H1 (cell line): ENCODE results near the gene SGMS1. TPM values are rescaled to one million over a fixed set of nuclear protein-coding genes. Genes with fewer than 3 reads are reported as not detected.

ENCODE experiments used
- CTCF ChIA-PET: fragments of 300-600 bp; sonication (Branson Sonifier 250); formaldehyde crosslinking; loops from one replicate; lab custom pipeline; 2021; ENCODE audit not compliant: partially characterized antibody; lab: Charles Lee
- POLR2A ChIA-PET: fragments of 300-600 bp; sonication (Branson Sonifier 250); formaldehyde crosslinking; loops from one replicate; lab custom pipeline; 2021; ENCODE audit warnings: inconsistent platforms; ENCODE audit not compliant: partially characterized antibody; lab: Charles Lee
- DNase-seq, 2 experiments: peaks; one replicate each; pipeline versions ENCODE4 v3.0.0 to v3.0.0-alpha.2; 2010 to 2022; ENCODE audit warnings: low spot score in 2 of 2, low read depth in 1 of 2, mixed read lengths in 1 of 2
- FAIRE-seq: peaks from 2 replicates; lab custom pipeline; 2011; peaks lifted over from hg19 to GRCh38; lab: Jason Lieb, UNC
- H2AFZ ChIP-seq: 2 replicates; pipeline ENCODE4 v1.8.1; 2012; ENCODE audit warnings: low read length, inconsistent platforms
- H2AK5ac ChIP-seq: 2 replicates; pipeline ENCODE4 v1.6.1; 2013; ENCODE audit warnings: low read depth, low read length
- H2BK120ac ChIP-seq: replicated peaks from 2 replicates; pipeline ENCODE3; 2013; ENCODE audit warnings: low read depth, low read length, inconsistent platforms
- H2BK12ac ChIP-seq: 2 replicates; pipeline ENCODE4 v1.6.1; 2013; ENCODE audit warnings: low read depth, low read length
- H2BK15ac ChIP-seq: 2 replicates; pipeline ENCODE4 v1.6.1; 2013; ENCODE audit warnings: low read length
- H2BK20ac ChIP-seq: 2 replicates; pipeline ENCODE4 v1.6.1; 2013; ENCODE audit warnings: low read length
- H2BK5ac ChIP-seq: 2 replicates; pipeline ENCODE4 v1.6.1; 2013; ENCODE audit warnings: low read depth, low read length
- H3K14ac ChIP-seq: 2 replicates; pipeline ENCODE4 v1.6.1; 2013; ENCODE audit warnings: inconsistent platforms; ENCODE audit not compliant: insufficient read length
- H3K18ac ChIP-seq: 2 replicates; pipeline ENCODE4 v1.6.1; 2013; ENCODE audit warnings: low read length; ENCODE audit errors: extremely low read depth
- H3K23ac ChIP-seq: 2 replicates; pipeline ENCODE4 v1.6.1; 2013; ENCODE audit warnings: inconsistent platforms; ENCODE audit not compliant: insufficient read length
- H3K23me2 ChIP-seq: 2 replicates; pipeline ENCODE4 v1.6.1; 2013; ENCODE audit warnings: low read depth, low read length
- H3K27ac ChIP-seq: 2 replicates; pipeline ENCODE4 v1.6.1; 2011; ENCODE audit warnings: low read depth, low read length, inconsistent platforms
- H3K27me3 ChIP-seq, 4 experiments: replicated peaks in 1 of 4; 1 replicate in 1 of 4; 2 replicates in 3 of 4; pipeline versions ENCODE4 v1.6.1 to v1.8.1; 2011 to 2013; ENCODE audit warnings: low read length in 3 of 4, mild to moderate bottlenecking in 3 of 4, inconsistent platforms in 2 of 4, mixed read lengths in 2 of 4, moderate library complexity in 1 of 4; ENCODE audit not compliant: control insufficient read depth in 3 of 4, insufficient read depth in 3 of 4; ENCODE audit errors: extremely low read depth in 1 of 4
- H3K36me3 ChIP-seq, 4 experiments: 2 replicates each; pipeline versions ENCODE4 v1.6.1 to v1.8.1; 2011 to 2013; ENCODE audit warnings: mild to moderate bottlenecking in 4 of 4, low read length in 3 of 4, moderate library complexity in 2 of 4, control low read depth in 1 of 4, inconsistent platforms in 1 of 4; ENCODE audit not compliant: insufficient read depth in 4 of 4, control insufficient read depth in 2 of 4
- H3K4ac ChIP-seq: replicated peaks from 2 replicates; pipeline ENCODE3; 2013; ENCODE audit warnings: low read length, low read depth, mixed read lengths, inconsistent platforms; ENCODE audit not compliant: insufficient read length
- H3K4me1 ChIP-seq, 4 experiments: replicated peaks in 1 of 4; 1 replicate in 1 of 4; 2 replicates in 3 of 4; pipeline versions ENCODE4 v1.6.1 to v1.8.1; 2011 to 2013; ENCODE audit warnings: low read length in 3 of 4, inconsistent platforms in 2 of 4, mixed read lengths in 1 of 4; ENCODE audit not compliant: insufficient read depth in 4 of 4, control insufficient read depth in 3 of 4
- H3K4me2 ChIP-seq, 2 experiments: 2 replicates each; pipeline versions ENCODE4 v1.6.1 to v1.8.1; 2011 to 2013; ENCODE audit warnings: low read depth in 2 of 2, low read length in 2 of 2, control low read depth in 1 of 2, inconsistent platforms in 1 of 2, mild to moderate bottlenecking in 1 of 2; ENCODE audit not compliant: insufficient read depth in 1 of 2
- H3K4me3 ChIP-seq, 4 experiments: fragments of 200-600, 300-600 bp in 1 of 4; sonication (generic), shearing (Covaris generic), sonication (Bioruptor Twin) in 1 of 4; 2 replicates each; pipeline versions ENCODE4 v1.5.1 to v1.8.1; 2011 to 2016; ENCODE audit warnings: low read length in 4 of 4, low read depth in 3 of 4, control low read depth in 2 of 4, inconsistent platforms in 2 of 4, mild to moderate bottlenecking in 2 of 4, mixed read lengths in 1 of 4, moderate library complexity in 1 of 4; ENCODE audit not compliant: insufficient read depth in 2 of 4; ENCODE audit errors: extremely low read depth in 1 of 4
- H3K56ac ChIP-seq: replicated peaks from 2 replicates; pipeline ENCODE3; 2013; ENCODE audit warnings: low read depth, mild to moderate bottlenecking, mixed read lengths, low read length, inconsistent platforms; ENCODE audit not compliant: insufficient read length
- H3K79me1 ChIP-seq: 2 replicates; pipeline ENCODE4 v1.6.1; 2013; ENCODE audit warnings: low read depth, low read length, control low read depth
- H3K79me2 ChIP-seq, 2 experiments: 2 replicates each; pipeline versions ENCODE4 v1.6.1 to v1.8.1; 2012 to 2013; ENCODE audit warnings: low read length in 2 of 2, mild to moderate bottlenecking in 2 of 2, inconsistent platforms in 1 of 2; ENCODE audit not compliant: insufficient read depth in 2 of 2, control insufficient read depth in 1 of 2
- H3K9ac ChIP-seq, 4 experiments: replicated peaks in 1 of 4; 1 replicate in 1 of 4; 2 replicates in 3 of 4; pipeline versions ENCODE4 v1.6.1 to v1.8.1; 2011 to 2013; ENCODE audit warnings: low read depth in 3 of 4, low read length in 3 of 4, control low read depth in 2 of 4, mild to moderate bottlenecking in 2 of 4, moderate library complexity in 2 of 4, inconsistent platforms in 1 of 4; ENCODE audit errors: extremely low read depth in 1 of 4
- H3K9me3 ChIP-seq, 2 experiments: 2 replicates each; pipeline versions ENCODE4 v1.6.1 to v1.8.1; 2012 to 2013; ENCODE audit warnings: mild to moderate bottlenecking in 2 of 2, moderate library complexity in 2 of 2, control low read depth in 1 of 2, inconsistent platforms in 1 of 2, low read depth in 1 of 2, low read length in 1 of 2, mixed read lengths in 1 of 2; ENCODE audit not compliant: insufficient read depth in 2 of 2
- H4K20me1 ChIP-seq, 2 experiments: replicated peaks in 1 of 2; 2 replicates each; pipeline versions ENCODE3 to v1.8.1; 2011 to 2013; ENCODE audit warnings: inconsistent platforms in 2 of 2, low read length in 2 of 2, mild to moderate bottlenecking in 1 of 2; ENCODE audit not compliant: insufficient read depth in 2 of 2, control insufficient read depth in 1 of 2
- H4K5ac ChIP-seq: 2 replicates; pipeline ENCODE4 v1.6.1; 2013; ENCODE audit warnings: low read length, low read depth, mixed read lengths, inconsistent platforms; ENCODE audit not compliant: insufficient read length
- H4K8ac ChIP-seq: 2 replicates; pipeline ENCODE4 v1.8.0; 2013; ENCODE audit warnings: mild to moderate bottlenecking, moderate library complexity, low read length, inconsistent platforms; ENCODE audit not compliant: insufficient read depth; ENCODE audit errors: extremely low read depth
- H4K91ac ChIP-seq: replicated peaks from 2 replicates; pipeline ENCODE3; 2013; ENCODE audit warnings: low read length, mixed read lengths, inconsistent platforms; ENCODE audit not compliant: insufficient read length
- ASH2L ChIP-seq: fragments of 200-600, 300-600 bp; sonication (generic); IDR thresholded peaks from one replicate; pipeline ENCODE4 v1.7.1; 2017; ENCODE audit warnings: low read length
- MAX ChIP-seq: IDR thresholded peaks from 2 replicates; pipeline ENCODE4 v1.6.1; 2012; ENCODE audit warnings: inconsistent platforms
- WGBS, 2 experiments: shearing (Covaris generic) in 1 of 2; methylation state at CpG; one replicate each; pipeline versions ENCODE4 v1.1.6 to v1.1.7; 2013 to 2015; ENCODE audit warnings: low lambda C conversion rate in 2 of 2, mixed read lengths in 2 of 2, inconsistent platforms in 1 of 2, low coverage in 1 of 2, missing lambda C conversion rate in 1 of 2; ENCODE audit not compliant: insufficient replicate concordance in 2 of 2, insufficient coverage in 1 of 2, insufficient read length in 1 of 2; ENCODE audit errors: extremely low coverage in 1 of 2, missing lambda C conversion rate in 1 of 2; 5-methylcytosine and 5-hydroxymethylcytosine counted together
- polyA plus RNA-seq, 7 experiments: library from polyadenylated mRNA; depleted of rRNA in 3 of 7; stranded (reverse) in 5 of 7; unstranded in 2 of 7; fragments of >200 nt in 5 of 7; fragments of 200-250 nt in 2 of 7; gene quantifications; 1 replicate in 5 of 7; 2 replicates in 1 of 7; 4 replicates in 1 of 7; pipeline versions ENCODE4 v1.2.1 to v1.2.3, GENCODE V29; 2011 to 2013; ENCODE audit warnings: missing spikeins in 2 of 7, mixed read lengths in 2 of 7
- total RNA-seq: library from RNA; stranded (reverse); fragmentation: NEBNext Ultra II Directional; extraction: Animal tissue kit (Norgen Biotek cat#: 25700); gene quantifications from 2 replicates; pipeline ENCODE4 v1.2.1, GENCODE V29; 2021

The SGMS1 gene
- total and polyA plus RNA-seq, 2 of the 8 experiments (the other 6 are each of a cell fraction or from before 2014, with no cell fraction given): 6.0 to 15.6 TPM

- Histone ChIP-seq H4K8ac (no peak overlapping the region), H3K14ac (no peak overlapping the region), H3K23ac (no peak overlapping the region), H4K5ac (no peak overlapping the region), H3K36me3 (no peaks in the 10 kb centered on the region), H2BK20ac (no peak overlapping the region), H3K4me3 (no peak overlapping the region), H3K4me2 (no peak overlapping the region), H3K9ac (no peak overlapping the region), H3K27ac (no peak overlapping the region), H2BK12ac (no peak overlapping the region), H3K9me3 (no peaks in the 10 kb centered on the region), H2AFZ (no peak overlapping the region), H3K18ac (no peak overlapping the region), H3K23me2 (no peaks in the 10 kb centered on the region; the same call in 1 of the 2 replicates), H3K56ac (no peak overlapping the region), H3K79me2 (no peaks in the 10 kb centered on the region), H3K4me1 (peaks cover 0 to 9% (median 5%) of the 10 kb centered on the region in 4 experiments; a peak in 5 of 7 replicates), H3K79me1 (0 out of 2 replicates have a peak, but pooled peaks cover 2% of the 10 kb centered on the region), H3K4ac (no peak overlapping the region), H2BK5ac (no peak overlapping the region), H4K20me1 (peaks cover 0 to 3% of the 10 kb centered on the region in 2 experiments), H2BK120ac (no peak overlapping the region), H2AK5ac (no peak overlapping the region), H3K27me3 (no peaks in the 10 kb centered on the region), H4K91ac (no peak overlapping the region), H2BK15ac (no peak overlapping the region)
- no peak for DNase-seq
- no peak for TF ChIP-seq MAX
- TF ChIP-seq ASH2L: no peak
- ChIA-PET CTCF (interaction anchor here (1.2 to 1.7 kb wide), 5 partner anchors 11 to 108 kb away, joined by 3 to 6 read pairs (median 4); no protein-coding TSS in a partner anchor), POLR2A (no interaction called here)
- no peak for FAIRE-seq
- WGBS, 2 experiments: 81% methylated on average over 4 of the region's 4 CpGs; no CpG with 5 or more reads in 1 of the 2 experiments
Measured at GRCh38 chr10:50422259-50422658, 201.5 kb downstream of the SGMS1 start.
